Measurements from ENCODE around the gene SPAM1.
"Not testable (repeated sequence)": the region's sequence is repeated elsewhere in the genome, so short reads cannot be mapped to it uniquely, and the experiment has no call there.

Gene SPAM1

GRCh38 chr7:123961771-123962170 lies 36.7 kb downstream of the SPAM1 start:
- no peak for DNase-seq

GRCh38 chr7:123966936-123967335 lies 41.9 kb downstream of the SPAM1 start:
- no peak for DNase-seq

GRCh38 chr7:123972045-123972444 lies 47.0 kb downstream of the SPAM1 start:
- DNase-seq: no peak

- DNase-seq: no peak
Observed at GRCh38 chr7:123972831-123973230, 47.8 kb downstream of the SPAM1 start.

- DNase-seq: no peak
Observed at GRCh38 chr7:123974326-123974908, 49.4 kb downstream of the SPAM1 start.

GRCh38 chr7:123975084-123975483 lies 50.0 kb downstream of the SPAM1 start:
- DNase-seq: no peak

GRCh38 chr7:123977081-123977480 lies 52.0 kb downstream of the SPAM1 start:
- DNase-seq: no peak

GRCh38 chr7:123979876-123980275 lies 54.8 kb downstream of the SPAM1 start:
- DNase-seq: no peak

- no peak for DNase-seq
Observed at GRCh38 chr7:123987445-123987844, 62.4 kb downstream of the SPAM1 start.

GRCh38 chr7:123992913-123993518 lies 68.0 kb downstream of the SPAM1 start:
- DNase-seq: no peak

- DNase-seq: no peak
Observed at GRCh38 chr7:123993996-123994395, 69.0 kb downstream of the SPAM1 start.

- no peak for DNase-seq
Observed at GRCh38 chr7:123994449-123994848, 69.4 kb downstream of the SPAM1 start.

GRCh38 chr7:123995617-123996326 lies 70.7 kb downstream of the SPAM1 start:
- no peak for DNase-seq

- no peak for DNase-seq
Observed at GRCh38 chr7:123996327-123996625, 71.2 kb downstream of the SPAM1 start.

- no peak for DNase-seq
Observed at GRCh38 chr7:123998921-123999320, 73.9 kb downstream of the SPAM1 start.

- no peak for DNase-seq
Observed at GRCh38 chr7:123999703-124000102, 74.7 kb downstream of the SPAM1 start.

GRCh38 chr7:124008296-124008695 lies 83.3 kb downstream of the SPAM1 start:
- DNase-seq: not testable (repeated sequence)

- DNase-seq: no peak
Observed at GRCh38 chr7:124009321-124009720, 84.3 kb downstream of the SPAM1 start.

Measured in right hindlimb (tissue), 1 donor.